Hematopoietic multipotent progenitor cell treated with erythropoietin and hydrocortisone succinate and interleukin-3 and kit ligand, for 6 days (in vitro differentiated cells): ENCODE results near the gene DDX54.

Experiments
- DNase-seq: peaks from one replicate; pipeline ENCODE4 v3.0.0-alpha.2; 2015

The DDX54 gene, protein sequence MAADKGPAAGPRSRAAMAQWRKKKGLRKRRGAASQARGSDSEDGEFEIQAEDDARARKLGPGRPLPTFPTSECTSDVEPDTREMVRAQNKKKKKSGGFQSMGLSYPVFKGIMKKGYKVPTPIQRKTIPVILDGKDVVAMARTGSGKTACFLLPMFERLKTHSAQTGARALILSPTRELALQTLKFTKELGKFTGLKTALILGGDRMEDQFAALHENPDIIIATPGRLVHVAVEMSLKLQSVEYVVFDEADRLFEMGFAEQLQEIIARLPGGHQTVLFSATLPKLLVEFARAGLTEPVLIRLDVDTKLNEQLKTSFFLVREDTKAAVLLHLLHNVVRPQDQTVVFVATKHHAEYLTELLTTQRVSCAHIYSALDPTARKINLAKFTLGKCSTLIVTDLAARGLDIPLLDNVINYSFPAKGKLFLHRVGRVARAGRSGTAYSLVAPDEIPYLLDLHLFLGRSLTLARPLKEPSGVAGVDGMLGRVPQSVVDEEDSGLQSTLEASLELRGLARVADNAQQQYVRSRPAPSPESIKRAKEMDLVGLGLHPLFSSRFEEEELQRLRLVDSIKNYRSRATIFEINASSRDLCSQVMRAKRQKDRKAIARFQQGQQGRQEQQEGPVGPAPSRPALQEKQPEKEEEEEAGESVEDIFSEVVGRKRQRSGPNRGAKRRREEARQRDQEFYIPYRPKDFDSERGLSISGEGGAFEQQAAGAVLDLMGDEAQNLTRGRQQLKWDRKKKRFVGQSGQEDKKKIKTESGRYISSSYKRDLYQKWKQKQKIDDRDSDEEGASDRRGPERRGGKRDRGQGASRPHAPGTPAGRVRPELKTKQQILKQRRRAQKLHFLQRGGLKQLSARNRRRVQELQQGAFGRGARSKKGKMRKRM

DNA sequence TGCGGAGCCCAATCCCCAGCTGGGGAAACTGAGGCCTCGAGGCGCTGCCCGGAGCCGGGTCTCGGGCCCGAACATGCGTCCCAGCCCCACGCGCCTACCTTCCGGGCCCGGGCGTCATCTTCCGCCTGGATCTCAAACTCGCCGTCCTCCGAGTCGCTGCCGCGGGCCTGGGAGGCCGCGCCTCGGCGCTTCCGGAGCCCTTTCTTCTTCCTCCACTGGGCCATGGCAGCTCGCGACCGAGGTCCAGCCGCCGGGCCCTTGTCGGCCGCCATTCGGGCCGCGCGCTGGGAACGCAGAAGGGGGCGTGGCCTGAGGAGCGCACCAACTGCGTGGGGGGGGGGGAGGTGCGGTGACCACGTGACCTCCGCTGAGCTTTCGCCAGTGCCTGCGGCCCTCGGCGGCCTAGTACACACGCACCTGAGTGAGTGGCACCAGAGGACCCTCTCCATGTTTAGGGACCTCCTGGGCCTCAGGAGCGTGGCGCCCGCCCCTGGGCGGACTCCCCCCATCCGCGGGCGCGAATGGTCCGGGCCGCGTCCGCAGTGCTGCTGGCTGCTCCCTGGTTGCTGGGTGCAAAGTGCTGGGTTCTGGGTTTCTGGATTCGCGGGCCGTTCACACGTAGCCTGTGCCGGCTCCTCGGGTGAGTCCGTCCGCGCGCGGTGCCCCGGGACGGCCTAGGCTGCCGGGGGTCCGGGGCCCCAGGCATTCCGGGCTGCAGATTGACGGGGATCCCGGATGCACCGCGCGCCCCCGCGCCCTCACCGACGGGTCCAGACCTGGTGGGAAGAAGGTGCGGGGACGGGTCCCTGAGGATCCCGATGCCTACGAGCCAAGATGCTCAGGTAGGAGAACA, at the start of gene DDX54, which contains the start of gene RITA1:
TSS of gene DDX54 (minus strand) at position 299 of the 853 bp plus-strand sequence. CDS start at position 272, 27 bp downstream.
TSS of gene RITA1 (plus strand) at position 542 of the 853 bp plus-strand sequence. CDS start 1,026 bp downstream, outside the sequence.
- DNase-seq = peak; percentile 88

DNA sequence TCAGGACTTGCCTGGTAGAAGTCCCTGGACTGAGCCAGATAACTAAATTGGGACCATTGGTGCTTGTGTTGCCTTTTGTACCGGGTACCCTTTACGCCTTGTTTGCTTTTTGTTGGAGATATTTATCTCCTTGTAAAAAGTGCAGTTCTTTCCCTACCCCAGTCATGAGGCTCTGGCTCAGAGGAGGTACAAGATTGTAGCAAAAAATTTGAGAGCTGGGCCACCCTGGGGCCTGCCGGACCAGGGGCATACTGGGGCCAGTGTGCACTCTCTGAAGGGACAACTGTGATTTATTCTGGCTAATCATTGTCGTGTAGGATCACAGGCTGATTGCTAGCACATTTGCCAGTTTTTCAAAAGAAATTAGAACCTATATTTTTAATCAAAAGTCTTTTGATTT, 49.2 kb upstream of the DDX54 start:
- DNase-seq = no peak

DNA sequence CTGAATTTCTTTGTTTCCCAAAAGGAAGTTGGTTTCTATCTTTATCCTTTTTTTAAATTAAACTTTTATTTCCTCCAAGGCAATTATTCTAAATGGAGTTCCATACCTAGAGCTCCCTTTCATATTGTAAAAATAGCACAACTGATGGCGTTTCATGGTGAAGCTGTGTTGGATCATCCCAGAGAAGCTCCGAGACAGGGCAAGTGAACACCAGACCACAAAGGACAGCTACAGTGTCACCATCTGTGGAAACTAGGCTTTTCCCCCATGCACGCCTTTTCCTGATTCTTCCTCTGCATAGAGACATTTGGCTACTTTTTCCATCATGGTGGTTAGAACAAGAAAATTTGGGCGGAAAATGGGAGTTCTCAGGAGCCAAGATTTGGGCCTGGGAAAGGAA, 48.7 kb upstream of the DDX54 start:
- DNase-seq = no peak

DNA sequence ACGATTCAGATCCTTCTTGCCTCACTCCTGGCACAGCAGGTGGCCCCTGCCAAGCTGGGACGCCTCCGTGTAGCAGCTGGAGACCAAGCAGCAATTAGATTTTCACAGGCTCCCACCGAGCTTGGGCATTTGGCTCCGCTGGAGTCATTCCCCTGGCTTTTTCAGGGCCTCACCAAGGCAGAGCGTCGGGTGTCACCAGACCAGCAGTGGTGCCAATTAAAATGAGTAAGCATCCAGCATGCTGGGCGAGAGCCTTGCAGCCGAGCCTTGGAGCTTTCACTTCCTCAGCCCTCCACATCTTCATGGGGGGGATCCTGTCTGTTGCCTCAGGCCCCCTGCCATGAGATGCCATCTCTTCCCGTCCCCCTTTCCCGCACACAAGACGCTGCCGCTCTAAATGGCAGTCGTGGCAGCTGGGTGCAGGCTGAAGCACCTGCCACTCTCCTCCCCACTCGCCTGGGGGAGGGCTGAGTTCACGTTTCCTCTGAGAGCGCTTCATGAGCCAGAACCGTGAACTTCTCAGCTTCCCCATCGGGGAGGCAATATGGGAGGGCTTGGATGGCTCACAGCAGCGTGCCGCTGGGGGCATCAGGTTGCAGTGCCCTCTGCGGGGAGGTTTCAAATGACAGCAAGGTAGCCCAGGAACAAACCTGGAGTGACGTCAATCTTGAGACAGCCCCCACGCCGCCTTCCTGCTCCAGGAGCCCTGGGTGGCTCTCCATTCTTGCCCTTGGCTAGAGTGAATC, 47.7 kb upstream of the DDX54 start:
- DNase-seq = peak; percentile 85

DNA sequence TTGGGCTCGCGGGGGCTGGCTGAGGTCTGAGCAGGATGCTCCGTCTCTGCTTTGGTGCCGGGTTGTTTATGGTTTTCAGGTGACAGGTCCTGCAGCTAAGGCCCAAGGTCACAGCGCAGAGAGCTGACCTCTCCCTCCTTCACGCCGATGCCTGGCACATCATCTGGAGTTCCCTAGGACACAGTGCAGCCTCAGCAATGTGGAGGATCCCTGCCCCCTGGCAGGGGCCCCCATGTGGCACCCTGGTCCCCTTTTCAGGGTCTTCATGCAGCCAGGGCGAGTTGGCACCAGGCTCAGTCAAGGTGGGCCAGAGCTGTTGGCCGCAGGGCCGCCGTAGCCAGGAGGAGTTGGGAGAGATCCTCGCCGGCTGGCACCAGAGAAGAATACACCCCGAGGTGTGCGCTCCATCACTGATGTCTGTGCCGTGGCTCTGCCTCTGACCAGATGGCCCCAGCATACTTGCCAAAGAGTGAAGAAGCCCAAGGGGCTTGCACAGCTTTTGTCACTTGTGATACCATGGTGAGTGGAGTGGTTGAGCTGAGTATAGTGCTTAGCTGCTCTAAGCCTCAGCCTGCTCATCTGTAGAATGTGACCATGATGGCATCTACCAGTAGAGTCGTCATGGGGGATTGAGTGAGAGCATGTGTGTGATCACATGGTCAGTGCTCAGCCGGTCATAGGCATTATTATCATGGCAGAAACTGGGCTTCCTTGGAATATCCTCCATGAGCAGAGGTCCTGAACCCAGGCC, 47.0 kb upstream of the DDX54 start:
- no peak for DNase-seq

DNA sequence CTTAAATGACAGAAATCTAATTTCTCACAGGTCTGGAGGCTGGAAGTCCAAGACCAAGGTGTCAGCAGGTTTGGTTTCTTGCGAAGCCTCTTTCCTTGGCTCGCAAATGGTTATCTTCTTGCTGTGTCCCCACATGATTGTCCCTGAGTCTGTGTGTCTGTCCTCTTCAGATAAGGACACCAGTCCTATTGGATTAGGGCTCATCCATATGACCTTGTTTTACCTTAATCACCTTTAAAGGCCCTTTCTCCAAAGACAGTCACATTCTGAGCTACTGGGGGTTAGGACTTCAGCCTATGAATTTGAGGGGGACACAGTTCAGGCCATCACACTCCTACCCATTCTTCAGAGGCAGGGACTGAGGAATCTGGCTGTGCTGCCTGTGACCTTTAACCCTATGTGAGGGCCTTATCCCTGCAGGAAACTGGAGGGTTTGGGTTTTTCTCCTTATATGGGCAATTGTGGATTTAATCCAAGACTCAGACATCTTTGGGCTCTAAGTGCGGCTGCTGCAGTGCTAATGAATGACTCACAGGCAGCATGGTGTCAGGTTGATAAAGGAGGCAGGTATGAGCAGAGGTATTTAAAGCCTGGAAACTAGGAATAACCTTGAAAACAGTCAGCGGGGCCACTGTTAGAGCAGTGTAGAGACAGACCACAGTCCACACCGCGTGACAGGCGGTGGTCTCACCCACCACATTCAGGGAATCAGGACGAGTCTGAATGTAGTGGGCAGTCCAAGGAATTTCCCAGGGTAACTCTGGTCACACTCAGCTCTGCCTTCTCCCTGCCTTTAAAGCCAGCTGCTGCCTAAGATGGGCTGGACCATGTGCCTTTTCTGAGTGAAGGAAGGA, 46.2 kb upstream of the DDX54 start:
- peak; percentile 70 for DNase-seq

DNA sequence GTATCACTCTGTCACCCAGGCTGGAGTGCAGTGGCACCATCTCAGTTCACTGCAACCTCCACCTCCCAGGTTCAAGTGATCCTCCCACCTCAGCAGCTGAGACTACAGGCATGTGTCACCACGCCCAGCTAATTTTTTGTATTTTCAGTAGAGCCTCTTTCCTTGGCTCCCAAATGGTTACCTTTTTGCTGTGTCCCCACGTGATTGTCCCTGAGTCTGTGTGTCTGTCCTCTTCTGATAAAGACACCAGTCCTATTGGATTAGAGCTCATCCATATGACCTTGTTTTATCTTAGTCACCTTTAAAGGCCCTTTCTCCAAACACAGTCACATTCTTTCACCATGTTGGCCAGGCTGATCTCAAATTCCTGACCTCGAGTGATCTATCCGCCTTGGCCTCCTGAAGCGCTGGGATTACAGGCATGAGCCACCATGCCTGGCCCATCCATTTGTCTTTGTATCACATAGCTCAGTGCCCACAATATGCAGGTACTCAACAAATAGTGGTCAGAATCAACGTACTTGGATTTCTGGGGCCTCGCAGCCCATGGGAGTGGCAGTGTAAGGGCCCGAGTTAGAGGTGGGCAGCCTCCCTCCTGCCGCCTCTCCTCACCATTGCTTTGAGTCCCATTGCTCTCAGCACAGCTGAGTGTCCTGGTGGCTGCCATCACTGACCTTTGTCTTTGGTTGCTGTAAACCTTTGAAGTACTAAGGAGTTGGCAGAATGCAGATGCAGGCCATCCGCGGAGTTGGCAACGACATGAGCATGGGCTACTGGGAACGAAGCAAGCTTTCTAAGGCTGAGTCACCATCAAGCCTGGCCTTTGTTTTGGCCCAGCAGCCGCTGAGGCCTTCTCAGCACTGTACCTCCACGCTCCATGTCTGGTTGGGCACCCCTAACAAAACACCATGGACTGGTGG, 45.3 kb upstream of the DDX54 start:
- DNase-seq = peak; percentile 77

DNA sequence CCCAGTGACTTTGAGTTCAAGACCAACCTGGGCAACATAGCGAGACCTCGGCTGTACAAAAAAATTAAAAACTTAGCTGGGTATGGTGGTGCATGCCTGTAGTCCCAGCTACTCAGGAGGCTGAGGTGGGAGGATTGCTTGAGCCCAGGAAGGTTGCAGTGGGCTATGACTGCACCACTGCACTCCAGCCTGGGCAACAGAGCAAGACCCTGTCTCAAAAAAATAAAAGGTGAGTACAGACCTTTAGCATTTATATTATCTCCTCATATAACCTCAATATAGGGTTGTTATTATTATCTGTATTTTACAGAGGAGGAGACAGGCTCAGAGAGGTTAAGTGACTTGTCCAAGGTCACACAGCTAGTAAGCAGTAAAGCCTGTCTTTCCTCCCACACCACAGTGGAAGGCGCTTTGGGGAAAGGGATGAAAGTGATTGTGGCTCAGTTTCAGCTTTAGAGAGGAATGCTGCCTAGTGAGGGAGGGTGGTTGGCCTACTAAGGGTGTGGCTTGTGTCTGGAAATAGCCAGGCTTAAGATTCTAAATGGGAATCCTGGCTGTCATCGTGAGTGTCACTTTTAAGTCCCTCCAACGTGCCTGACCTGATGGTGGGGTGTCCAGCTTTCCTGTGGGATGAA, 43.2 kb upstream of the DDX54 start:
- no peak for DNase-seq

DNA sequence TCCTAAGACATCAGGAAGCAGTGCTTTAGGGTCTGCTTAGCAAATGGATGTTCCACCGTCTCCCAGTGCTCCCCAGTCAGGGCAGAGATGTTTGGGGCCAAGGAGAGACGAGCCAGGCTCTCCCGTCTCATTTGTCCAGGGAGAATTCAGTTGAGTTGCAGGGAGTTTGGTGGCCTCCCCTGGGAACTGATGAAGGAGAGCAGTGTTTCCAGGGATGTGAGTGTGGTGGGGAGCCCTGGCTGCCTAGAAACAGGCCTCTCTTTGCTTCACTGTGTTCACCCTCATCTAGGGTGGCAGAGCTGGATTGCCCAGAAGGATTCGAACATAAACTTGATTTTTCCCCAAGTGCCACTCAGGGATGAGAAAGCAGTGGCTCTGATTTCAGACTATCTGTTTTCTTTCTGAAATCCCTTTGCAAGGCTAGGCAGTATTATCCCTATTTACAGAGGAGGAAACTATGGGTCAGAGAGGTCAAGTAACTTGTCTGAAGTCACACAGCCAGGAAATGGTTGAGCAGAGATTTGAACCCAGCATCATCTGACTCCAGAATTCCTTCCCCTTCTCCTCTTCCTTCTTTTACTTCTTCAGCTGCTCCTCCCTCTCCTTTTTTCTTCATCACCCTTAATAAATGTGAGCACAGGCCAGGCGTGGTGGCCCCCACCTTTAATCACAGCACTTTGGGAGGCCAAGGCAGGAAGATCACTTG, 42.6 kb upstream of the DDX54 start:
- no peak for DNase-seq

DNA sequence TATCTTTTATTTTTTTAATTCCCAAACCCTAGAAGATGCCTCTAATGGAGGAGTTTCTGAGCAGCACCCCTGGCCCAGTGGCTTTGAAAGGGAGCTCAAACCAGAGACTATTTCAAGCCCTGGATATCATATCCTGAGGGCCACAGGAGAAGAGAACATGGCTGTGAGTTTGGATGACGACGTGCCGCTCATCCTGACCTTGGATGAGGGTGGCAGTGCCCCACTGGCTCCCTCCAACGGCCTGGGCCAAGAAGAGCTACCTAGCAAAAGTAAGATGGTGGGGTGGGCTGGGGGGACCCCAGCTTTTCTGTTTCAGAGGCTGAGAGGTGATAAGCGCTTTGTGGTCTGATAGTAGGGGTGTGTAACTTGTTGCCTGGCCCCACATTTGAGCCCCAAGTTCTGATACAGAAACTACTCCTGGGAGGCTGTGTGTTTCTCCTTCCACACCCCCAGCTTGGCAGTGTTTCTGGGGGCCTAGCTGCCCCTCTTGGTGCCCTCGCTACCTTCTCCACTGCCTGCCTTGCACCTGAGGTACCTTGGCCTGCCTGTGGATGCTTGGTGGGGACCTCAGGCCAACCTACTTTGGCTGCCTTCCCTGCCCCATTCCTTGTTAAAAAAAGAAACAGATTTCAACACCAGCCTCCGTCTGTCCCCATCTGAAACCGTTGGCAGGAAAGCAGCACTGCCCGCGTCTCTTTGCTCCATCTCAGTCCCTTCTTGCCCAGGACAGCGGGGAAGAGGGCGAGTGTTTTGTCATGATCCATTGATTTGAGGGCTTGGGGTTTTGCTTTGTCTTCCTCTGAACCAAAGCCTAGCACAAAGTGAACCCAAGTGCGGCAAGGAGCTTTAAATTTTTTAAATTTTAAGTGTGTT, 41.7 kb upstream of the DDX54 start:
- peak; percentile 86 for DNase-seq

DNA sequence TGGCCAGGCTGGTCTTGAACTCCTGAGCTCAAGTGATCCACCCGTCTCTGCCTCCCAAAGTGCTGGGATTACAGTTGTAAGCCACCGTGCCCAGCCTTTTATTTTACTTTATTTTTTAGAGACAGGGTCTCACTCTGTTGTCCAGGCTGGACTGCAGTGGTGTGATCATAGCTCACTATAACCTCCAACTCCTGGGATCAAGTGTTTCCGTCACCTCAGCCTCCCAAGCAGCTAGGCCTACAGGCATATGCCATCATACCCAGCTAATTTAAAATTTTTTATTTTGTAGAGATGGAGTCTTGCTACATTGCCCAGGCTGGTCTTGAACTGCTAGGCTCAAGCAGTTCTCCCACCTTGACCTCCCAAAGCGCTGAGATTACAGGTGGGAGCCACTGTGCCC, 39.7 kb upstream of the DDX54 start:
- DNase-seq = no peak

DNA sequence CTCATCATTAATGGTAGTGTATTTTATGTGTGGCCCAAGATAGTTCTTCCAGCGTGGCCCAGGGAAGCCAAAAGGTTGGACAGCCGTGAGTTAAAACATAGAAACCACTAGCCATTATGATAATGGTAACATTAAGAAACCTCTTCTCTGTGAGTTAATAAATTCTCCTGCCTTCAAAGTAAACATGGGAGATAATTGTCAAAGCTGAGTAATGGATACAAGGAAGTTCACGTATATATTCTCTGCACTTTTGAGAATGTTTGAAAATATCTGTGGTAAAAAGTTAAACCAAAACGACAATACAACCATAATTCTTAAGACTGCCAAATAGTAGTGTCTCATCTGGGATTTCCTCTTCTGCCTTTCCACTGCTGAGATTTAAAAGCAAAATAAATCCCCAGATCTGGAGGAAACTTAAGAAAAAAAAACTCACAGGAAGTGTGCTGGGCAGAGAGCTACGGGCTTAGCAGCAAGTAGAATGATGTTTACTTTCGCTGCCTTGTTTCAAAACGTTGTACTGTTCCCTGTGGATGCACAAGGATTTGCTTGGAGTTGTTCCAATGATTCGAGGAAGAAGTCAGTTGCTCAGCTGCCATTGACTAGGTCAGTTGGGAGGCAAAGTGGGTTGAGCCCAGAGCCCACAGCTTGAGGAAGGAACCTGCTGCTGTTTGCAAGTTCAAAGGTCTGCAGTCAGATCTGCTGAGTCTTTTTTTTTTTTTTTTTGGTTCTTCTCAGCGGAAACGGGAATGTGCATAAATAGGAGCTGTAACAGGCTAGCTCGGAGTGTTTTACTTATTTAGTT, 37.7 kb upstream of the DDX54 start:
- DNase-seq = peak; percentile 46

DNA sequence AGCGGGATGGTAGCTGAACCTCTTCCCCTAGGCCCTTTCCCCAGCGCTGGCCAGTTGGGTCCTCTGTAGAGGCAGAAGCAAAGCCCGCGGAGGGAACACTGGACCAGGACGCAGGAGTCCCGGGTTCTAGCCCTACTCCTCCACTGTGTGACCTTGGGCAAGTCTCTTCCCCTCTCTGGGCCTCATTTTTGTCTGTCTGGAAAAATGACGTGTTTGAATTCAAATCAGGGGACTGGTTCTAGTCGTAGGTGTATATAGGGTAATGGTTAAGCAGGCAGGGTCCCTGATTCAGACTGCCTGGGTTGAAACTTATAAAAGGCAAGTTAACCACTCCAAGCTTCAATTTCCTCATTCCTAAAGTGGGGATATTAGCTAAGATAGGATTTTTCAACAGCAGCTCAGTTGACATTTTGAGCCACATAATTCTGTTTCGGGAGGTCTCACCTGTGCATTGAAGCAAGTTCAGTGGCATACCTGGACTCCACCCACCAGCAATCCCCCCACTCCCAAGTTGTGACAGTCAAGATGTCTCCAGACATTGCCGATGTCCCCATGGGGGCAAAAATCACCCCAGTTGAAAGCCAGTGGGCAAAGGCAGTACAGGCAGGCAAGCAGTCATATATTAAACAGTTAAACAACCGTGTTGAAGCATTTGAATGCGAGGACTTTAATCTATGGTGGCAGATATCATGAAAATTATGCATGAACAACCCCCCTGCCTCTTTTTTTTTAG, 36.9 kb upstream of the DDX54 start:
- DNase-seq = no peak

DNA sequence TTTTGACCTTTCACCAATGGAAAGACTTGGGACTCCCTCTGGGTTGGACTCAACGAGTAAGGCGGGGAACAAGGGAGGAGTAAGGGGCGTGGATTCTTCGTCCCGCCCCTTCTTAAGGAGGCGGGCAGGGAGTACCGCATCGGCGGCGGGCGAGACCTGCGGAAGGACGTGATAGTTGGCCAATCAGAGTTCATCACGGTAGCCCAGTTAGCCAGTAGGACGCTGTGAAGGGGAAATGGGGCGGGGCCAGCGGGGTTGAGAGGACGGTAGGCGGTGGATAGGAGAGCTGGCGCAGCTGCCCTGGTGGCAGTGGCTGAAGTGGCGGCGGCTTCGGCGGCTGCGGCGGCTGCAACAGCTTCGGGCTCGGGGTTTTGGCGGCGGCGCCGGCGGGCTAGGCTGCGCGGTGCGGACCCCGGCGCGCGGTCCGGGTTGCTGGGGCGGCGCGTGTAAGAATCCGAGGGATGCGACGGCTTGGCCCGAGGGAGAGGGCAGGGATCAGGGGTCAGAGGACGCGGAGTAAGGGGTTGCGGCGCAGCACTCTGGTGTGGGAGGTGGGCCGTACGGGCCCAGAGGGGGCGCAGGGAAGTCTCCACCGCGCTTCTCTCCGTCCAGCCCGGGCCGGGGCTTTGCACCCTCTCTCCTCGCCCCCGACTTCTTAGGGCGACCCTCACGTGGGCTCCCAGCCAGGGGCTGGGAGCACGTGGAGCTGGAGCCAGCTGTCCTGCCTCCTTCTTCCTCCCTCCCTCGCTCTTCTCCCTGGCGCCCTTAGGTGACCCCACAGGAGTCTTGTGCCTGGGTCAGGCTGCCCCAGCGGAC, 36.1 kb upstream of the DDX54 start, which contains the start of gene TPCN1:
TSS of gene TPCN1 (plus strand) at position 284 of the 816 bp plus-strand sequence. CDS start 5,389 bp downstream, outside the sequence.
- peak; percentile 100 for DNase-seq
